Measurements from ENCODE around the gene SORCS2.

SORCS2 gene

GRCh38 chr4:7668826-7669225 is 476.5 kb downstream of the SORCS2 start:
- no peak for ATAC-seq (replicated peaks)
- H3K4me1 Mint-ChIP-seq (ENCODE audit: low read depth in 2 of 2) = peaks cover 7 to 17% of the 10 kb centered on the region in 2 donors
- H3K27ac Mint-ChIP-seq = peak overlapping the region in 1 of 2 donors; percentile 25
- H3K4me3 Mint-ChIP-seq = no peak overlapping the region
- H3K9me3 Mint-ChIP-seq = no peaks in the 10 kb centered on the region
- no peak for DNase-seq
- peaks cover 0 to 13% of the 10 kb centered on the region in 2 donors for H3K27me3 Mint-ChIP-seq
- H3K36me3 Mint-ChIP-seq (ENCODE audit: insufficient read depth) = peaks cover 3% of the 10 kb centered on the region

- no peaks in the 10 kb centered on the region for H3K9me3 Mint-ChIP-seq
- peaks cover 13% of the 10 kb centered on the region in 2 donors for H3K27me3 Mint-ChIP-seq
- peaks cover 14% of the 10 kb centered on the region in 2 donors for H3K4me1 Mint-ChIP-seq (ENCODE audit: low read depth in 2 of 2)
- no peak for ATAC-seq (replicated peaks)
- H3K4me3 Mint-ChIP-seq = no peak overlapping the region
- no peaks in the 10 kb centered on the region for H3K36me3 Mint-ChIP-seq (ENCODE audit: insufficient read depth)
- no peak overlapping the region for H3K27ac Mint-ChIP-seq
- no peak for DNase-seq
Observed at GRCh38 chr4:7672601-7673000, 480.3 kb downstream of the SORCS2 start.

GRCh38 chr4:7673121-7673520 is 480.8 kb downstream of the SORCS2 start:
- no peak overlapping the region for H3K4me3 Mint-ChIP-seq
- ATAC-seq (replicated peaks) = no peak
- H3K9me3 Mint-ChIP-seq = no peaks in the 10 kb centered on the region
- no peak for DNase-seq
- H3K27me3 Mint-ChIP-seq = peaks cover 12 to 19% of the 10 kb centered on the region in 2 donors
- H3K4me1 Mint-ChIP-seq (ENCODE audit: low read depth in 2 of 2) = peaks cover 9% of the 10 kb centered on the region in 2 donors
- no peak overlapping the region for H3K27ac Mint-ChIP-seq
- no peaks in the 10 kb centered on the region for H3K36me3 Mint-ChIP-seq (ENCODE audit: insufficient read depth)

GRCh38 chr4:7674706-7675105 is 482.4 kb downstream of the SORCS2 start:
- DNase-seq = no peak
- H3K9me3 Mint-ChIP-seq = no peaks in the 10 kb centered on the region

GRCh38 chr4:7675136-7675535 is 482.8 kb downstream of the SORCS2 start:
- H3K4me1 Mint-ChIP-seq (ENCODE audit: low read depth in 2 of 2) = peaks cover 6 to 7% of the 10 kb centered on the region in 2 donors
- H3K27ac Mint-ChIP-seq = no peak overlapping the region
- peaks cover 11 to 20% of the 10 kb centered on the region in 2 donors for H3K27me3 Mint-ChIP-seq
- H3K4me3 Mint-ChIP-seq = no peak overlapping the region
- no peaks in the 10 kb centered on the region for H3K9me3 Mint-ChIP-seq
- no peaks in the 10 kb centered on the region for H3K36me3 Mint-ChIP-seq (ENCODE audit: insufficient read depth)
- ATAC-seq (replicated peaks) (no peak), DNase-seq (no peak)

More at GRCh38 chr4:7674706-7675105, 482.4 kb downstream of the SORCS2 start:
- Mint-ChIP-seq H3K4me1 (ENCODE audit: low read depth in 2 of 2) (peaks cover 6 to 7% of the 10 kb centered on the region in 2 donors), H3K27me3 (peaks cover 11 to 20% of the 10 kb centered on the region in 2 donors), H3K36me3 (ENCODE audit: insufficient read depth) (no peaks in the 10 kb centered on the region), H3K27ac (no peak overlapping the region), H3K4me3 (no peak overlapping the region)
- no peak for ATAC-seq (replicated peaks)

GRCh38 chr4:7675612-7676320 is 483.4 kb downstream of the SORCS2 start:
- no peak overlapping the region for H3K4me3 Mint-ChIP-seq
- peaks cover 11 to 20% of the 10 kb centered on the region in 2 donors for H3K27me3 Mint-ChIP-seq
- no peak overlapping the region for H3K27ac Mint-ChIP-seq
- H3K36me3 Mint-ChIP-seq (ENCODE audit: insufficient read depth) = no peaks in the 10 kb centered on the region
- ATAC-seq (replicated peaks) = no peak
- no peak for DNase-seq
- no peaks in the 10 kb centered on the region for H3K9me3 Mint-ChIP-seq
- peaks cover 6 to 7% of the 10 kb centered on the region in 2 donors for H3K4me1 Mint-ChIP-seq (ENCODE audit: low read depth in 2 of 2)

- Mint-ChIP-seq H3K4me1 (ENCODE audit: low read depth in 2 of 2) (peaks cover 6 to 7% of the 10 kb centered on the region in 2 donors), H3K36me3 (ENCODE audit: insufficient read depth) (no peaks in the 10 kb centered on the region), H3K27me3 (peaks cover 16 to 20% of the 10 kb centered on the region in 2 donors), H3K9me3 (no peaks in the 10 kb centered on the region), H3K27ac (peak overlapping the region; percentile 79 to 82), H3K4me3 (no peak overlapping the region)
- DNase-seq (no peak), ATAC-seq (replicated peaks) (no peak)
Observed at GRCh38 chr4:7676398-7676922, 484.1 kb downstream of the SORCS2 start.

- Mint-ChIP-seq H3K27ac (peak overlapping the region; percentile 79 to 82), H3K4me3 (no peak overlapping the region), H3K27me3 (peaks cover 16 to 20% of the 10 kb centered on the region in 2 donors), H3K4me1 (ENCODE audit: low read depth in 2 of 2) (peaks cover 6 to 7% of the 10 kb centered on the region in 2 donors), H3K36me3 (ENCODE audit: insufficient read depth) (no peaks in the 10 kb centered on the region), H3K9me3 (no peaks in the 10 kb centered on the region)
- no peak for ATAC-seq (replicated peaks)
- DNase-seq = no peak
Observed at GRCh38 chr4:7677086-7677485, 484.7 kb downstream of the SORCS2 start.

GRCh38 chr4:7677799-7678301 is 485.5 kb downstream of the SORCS2 start:
- no peak for DNase-seq
- Mint-ChIP-seq H3K4me1 (ENCODE audit: low read depth in 2 of 2) (peaks cover 6 to 7% of the 10 kb centered on the region in 2 donors), H3K9me3 (no peaks in the 10 kb centered on the region)

GRCh38 chr4:7678318-7678852 is 486.0 kb downstream of the SORCS2 start:
- DNase-seq (no peak), ATAC-seq (replicated peaks) (no peak)
- peak overlapping the region in 1 of 2 donors; percentile 65 for H3K27ac Mint-ChIP-seq
- no peaks in the 10 kb centered on the region for H3K36me3 Mint-ChIP-seq (ENCODE audit: insufficient read depth)
- H3K27me3 Mint-ChIP-seq = peaks cover 16 to 20% of the 10 kb centered on the region in 2 donors
- H3K4me1 Mint-ChIP-seq (ENCODE audit: low read depth in 2 of 2) = peaks cover 6 to 7% of the 10 kb centered on the region in 2 donors
- no peak overlapping the region for H3K4me3 Mint-ChIP-seq
- H3K9me3 Mint-ChIP-seq = no peaks in the 10 kb centered on the region

More at GRCh38 chr4:7677799-7678301, 485.5 kb downstream of the SORCS2 start:
- ATAC-seq (replicated peaks) = no peak
- Mint-ChIP-seq H3K4me3 (no peak overlapping the region), H3K27me3 (peaks cover 16 to 20% of the 10 kb centered on the region in 2 donors), H3K36me3 (ENCODE audit: insufficient read depth) (no peaks in the 10 kb centered on the region), H3K27ac (peak overlapping the region in 1 of 2 donors; percentile 65)

- Mint-ChIP-seq H3K27me3 (peaks cover 16 to 20% of the 10 kb centered on the region in 2 donors), H3K27ac (no peak overlapping the region), H3K4me3 (no peak overlapping the region), H3K4me1 (ENCODE audit: low read depth in 2 of 2) (peaks cover 6 to 7% of the 10 kb centered on the region in 2 donors), H3K9me3 (no peaks in the 10 kb centered on the region), H3K36me3 (ENCODE audit: insufficient read depth) (no peaks in the 10 kb centered on the region)
- ATAC-seq (replicated peaks) (no peak), DNase-seq (no peak)
Observed at GRCh38 chr4:7679406-7680040, 487.2 kb downstream of the SORCS2 start.

- Mint-ChIP-seq H3K36me3 (ENCODE audit: insufficient read depth) (no peaks in the 10 kb centered on the region), H3K4me3 (no peak overlapping the region), H3K27ac (no peak overlapping the region), H3K27me3 (peaks cover 16 to 20% of the 10 kb centered on the region in 2 donors), H3K9me3 (no peaks in the 10 kb centered on the region), H3K4me1 (ENCODE audit: low read depth in 2 of 2) (peaks cover 6 to 7% of the 10 kb centered on the region in 2 donors)
- DNase-seq (no peak), ATAC-seq (replicated peaks) (no peak)
Observed at GRCh38 chr4:7680106-7680505, 487.8 kb downstream of the SORCS2 start.

GRCh38 chr4:7680731-7681130 is 488.4 kb downstream of the SORCS2 start:
- Mint-ChIP-seq H3K4me3 (no peak overlapping the region), H3K36me3 (ENCODE audit: insufficient read depth) (no peaks in the 10 kb centered on the region)
- no peak for ATAC-seq (replicated peaks)

More at GRCh38 chr4:7680731-7681130, 488.4 kb downstream of the SORCS2 start:
- H3K27me3 Mint-ChIP-seq = peaks cover 16 to 20% of the 10 kb centered on the region in 2 donors
- DNase-seq = no peak
- H3K27ac Mint-ChIP-seq = no peak overlapping the region
- no peaks in the 10 kb centered on the region for H3K9me3 Mint-ChIP-seq
- H3K4me1 Mint-ChIP-seq (ENCODE audit: low read depth in 2 of 2) = peaks cover 6 to 7% of the 10 kb centered on the region in 2 donors
